Endothelial cell of umbilical vein (primary cell): ENCODE results near the gene CMTM2.

ENCODE experiments used
- POLR2A ChIP-seq: IDR thresholded peaks from 2 replicates; pipeline ENCODE4 v1.6.1; 2012; ENCODE audit warnings: low read depth, mild to moderate bottlenecking, control low read depth, low read length
- TF ChIP-seq, protein P1 (sequence below): IDR thresholded peaks from 2 replicates; pipeline ENCODE4 v1.6.1; 2011; ENCODE audit not compliant: insufficient read depth, insufficient read length

DNA sequence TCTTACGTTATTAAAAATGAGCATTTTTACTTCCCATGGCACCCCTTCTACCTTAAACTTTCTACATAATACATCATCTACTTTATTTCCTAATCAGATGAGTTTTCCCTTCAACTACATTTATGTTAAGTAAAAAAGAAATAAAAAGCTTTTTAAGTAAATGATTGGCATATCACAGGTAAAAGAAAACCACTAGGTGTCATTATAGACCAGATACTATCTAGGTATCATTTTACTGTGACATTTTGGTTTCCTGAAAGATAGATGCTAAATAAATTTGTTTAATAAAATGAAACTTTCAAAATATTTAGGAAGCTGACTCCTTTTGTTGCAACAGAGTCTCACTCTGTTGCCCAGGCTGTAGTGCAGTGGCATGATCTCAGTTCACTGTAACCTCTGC is 16.9 kb upstream of the CMTM2 start:
- TF ChIP-seq POLR2A = no peak
- TF ChIP-seq, protein P1, sequence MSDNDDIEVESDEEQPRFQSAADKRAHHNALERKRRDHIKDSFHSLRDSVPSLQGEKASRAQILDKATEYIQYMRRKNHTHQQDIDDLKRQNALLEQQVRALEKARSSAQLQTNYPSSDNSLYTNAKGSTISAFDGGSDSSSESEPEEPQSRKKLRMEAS = no peak
